ENCODE results near the gene P3H3. TPM values are rescaled to one million over a fixed set of nuclear protein-coding genes. Genes with fewer than 3 reads are reported as not detected.
A peak's percentile ranks its signal among the peaks of the same experiment; 100 is the strongest.

P3H3 gene
- total and polyA plus RNA-seq, 2 experiments from 2014 or later = 16.4 to 38.2 TPM

GRCh38 chr12:6779708-6780432 is 48.3 kb upstream of the P3H3 start (continued):
- TF ChIP-seq CTCF (conservative IDR thresholded peaks at IDR 0.05; ENCODE audit: low read depth in 2 of 2) (no peak), ZNF331 (CRISPR knock-in tag; IDR thresholded peaks at IDR 0.05; ENCODE audit: low read depth) (no peak), JUNB (IDR thresholded peaks at IDR 0.05; ENCODE audit: unreplicated experiment) (no peak), EZH2 (IDR thresholded peaks at IDR 0.05; ENCODE audit: low read depth, unreplicated experiment) (no peak), STAT1 (IDR thresholded peaks at IDR 0.05; ENCODE audit: unreplicated experiment) (no peak)

GRCh38 chr12:6780573-6780972 is 47.6 kb upstream of the P3H3 start:
- Mint-ChIP-seq H3K36me3 (ENCODE audit: low read depth) (peaks cover 3% of the 10 kb centered on the region; the same call in 2 of the 3 replicates), H3K27me3 (ENCODE audit: insufficient read depth, low read depth, poor library complexity) (peaks cover 34% of the 10 kb centered on the region), H3K4me3 (no peak overlapping the region), H3K9me3 (no peaks in the 10 kb centered on the region), H3K27ac (no peak overlapping the region), H3K4me1 (peaks cover 30% of the 10 kb centered on the region)
- Histone ChIP-seq H3K9me2 (ENCODE audit: insufficient read depth) (no peaks in the 10 kb centered on the region), H3K4me2 (no peak overlapping the region), H3K36me3 (ENCODE audit: insufficient read depth) (no peaks in the 10 kb centered on the region), H3K4me3 (no peak overlapping the region), H3K4me1 (ENCODE audit: insufficient read depth) (peaks cover 6% of the 10 kb centered on the region; the same call in 1 of the 2 replicates), H2AFZ (0 out of 2 replicates have a peak overlapping the region, but pooled peaks have one; percentile 10), H4K20me1 (replicated peaks; ENCODE audit: insufficient read depth) (no peaks in the 10 kb centered on the region), H3K27me3 (ENCODE audit: insufficient read depth) (peaks cover 31% of the 10 kb centered on the region), H3F3A (replicated peaks; ENCODE audit: low read depth) (peaks cover 5% of the 10 kb centered on the region; the same call in 1 of the 2 replicates), H3K79me2 (replicated peaks; ENCODE audit: insufficient read depth) (no peaks in the 10 kb centered on the region), H3K27ac (ENCODE audit: low read depth) (no peak overlapping the region)
- ATAC-seq (no peak), DNase-seq (ENCODE audit: low spot score) (no peak)
- TF ChIP-seq NANOG (IDR thresholded peaks at IDR 0.05; ENCODE audit: borderline replicate concordance) (no peak), ZNF331 (CRISPR knock-in tag; IDR thresholded peaks at IDR 0.05; ENCODE audit: low read depth) (no peak), EZH2 (IDR thresholded peaks at IDR 0.05; ENCODE audit: low read depth, unreplicated experiment) (no peak), CTCF (conservative IDR thresholded peaks at IDR 0.05; ENCODE audit: low read depth in 2 of 2) (no peak), EZH2phosphoT487 (IDR thresholded peaks at IDR 0.05; ENCODE audit: unreplicated experiment) (no peak), STAT1 (IDR thresholded peaks at IDR 0.05; ENCODE audit: unreplicated experiment) (no peak), ETS1 (IDR thresholded peaks at IDR 0.05) (no peak), POLR2AphosphoS5 (IDR thresholded peaks at IDR 0.05; ENCODE audit: low read depth) (no peak), CREB1 (CRISPR knock-in tag; IDR thresholded peaks at IDR 0.05; ENCODE audit: low read depth) (no peak), REST (IDR thresholded peaks at IDR 0.05; ENCODE audit: unreplicated experiment) (no peak), ZNF114 (CRISPR knock-in tag; IDR thresholded peaks at IDR 0.05) (no peak), JUNB (IDR thresholded peaks at IDR 0.05; ENCODE audit: unreplicated experiment) (no peak)
